Natural killer cell (primary cell): Measurements from ENCODE around the gene PWWP2B. TPM values are rescaled to one million over a fixed set of nuclear protein-coding genes. Genes with fewer than 3 reads are reported as not detected.

Experiments
- ATAC-seq, 3 donors: fragments of 150-1000 bp in 2 of 3; fragments of 200-7000 bp in 1 of 3; cut with Tn5 transposase; 1 replicate in 1 of 3; 2 replicates in 2 of 3; pipeline ENCODE4 v1.10.0; 2021; ENCODE audit warnings: mild to moderate bottlenecking in 2 of 3, moderate library complexity in 2 of 3
- DNase-seq, 2 donors: peaks; one replicate each; pipeline versions ENCODE4 v3.0.0 to v3.0.0-alpha.2; 2013 to 2021; ENCODE audit warnings: mixed read lengths in 1 of 2
- H3K27ac ChIP-seq: one replicate; pipeline ENCODE4 v1.5.1; 2013; ENCODE audit warnings: mild to moderate bottlenecking, low read length
- H3K27me3 ChIP-seq: one replicate; pipeline ENCODE4 v1.6.1; 2013; ENCODE audit warnings: low read length; ENCODE audit not compliant: control insufficient read depth, insufficient read depth
- H3K36me3 ChIP-seq: one replicate; pipeline ENCODE4 v1.6.1; 2013; ENCODE audit warnings: low read length; ENCODE audit not compliant: control insufficient read depth, insufficient read depth
- H3K4me1 ChIP-seq: one replicate; pipeline ENCODE4 v1.6.1; 2013; ENCODE audit warnings: low read length; ENCODE audit not compliant: control insufficient read depth, insufficient read depth
- H3K4me3 ChIP-seq: one replicate; pipeline ENCODE4 v1.5.1; 2013; ENCODE audit warnings: low read length
- H3K9me3 ChIP-seq: one replicate; pipeline ENCODE4 v1.6.1; 2013; ENCODE audit warnings: low read length; ENCODE audit not compliant: control insufficient read depth, insufficient read depth
- H3K27ac Mint-ChIP-seq, 2 donors: one replicate each; pipeline ENCODE4 v1.8.0; 2022; ENCODE audit warnings: mild to moderate bottlenecking in 2 of 2, mixed read lengths in 2 of 2, moderate library complexity in 1 of 2
- H3K27me3 Mint-ChIP-seq, 2 donors: one replicate each; pipeline ENCODE4 v1.8.0; 2022; ENCODE audit warnings: low read depth in 2 of 2, mixed read lengths in 2 of 2
- H3K36me3 Mint-ChIP-seq: one replicate; pipeline ENCODE4 v1.8.0; 2022; ENCODE audit warnings: mixed read lengths
- H3K4me1 Mint-ChIP-seq, 2 donors: one replicate each; pipeline ENCODE4 v1.8.0; 2022; ENCODE audit warnings: mixed read lengths in 2 of 2
- H3K4me3 Mint-ChIP-seq: one replicate; pipeline ENCODE4 v1.8.0; 2022; ENCODE audit warnings: mild to moderate bottlenecking, moderate library complexity, mixed read lengths
- H3K9me3 Mint-ChIP-seq, 2 donors: one replicate each; pipeline ENCODE4 v1.8.0; 2022; ENCODE audit warnings: mixed read lengths in 2 of 2
- CTCF ChIP-seq: fragments of 200-600 bp; IDR thresholded peaks from one replicate; pipeline ENCODE4 v1.8.0; 2022; ENCODE audit warnings: antibody characterized with exemption
- WGBS: methylation state at CpG from one replicate; pipeline ENCODE4 v1.1.7; 2013; ENCODE audit warnings: missing lambda C conversion rate; ENCODE audit not compliant: insufficient coverage; 5-methylcytosine and 5-hydroxymethylcytosine counted together
- intact Hi-C: fragments of 100-400 bp; cut with micrococcal nuclease; formaldehyde crosslinking; loops from one replicate; pipeline ENCODE4 v1.14.2; 2022
- total RNA-seq, 4 donors: library from RNA; stranded (reverse); fragments of 120-200 nt in 1 of 4; gene quantifications; one replicate each; pipeline versions ENCODE4 v1.2.3 to v1.2.4, GENCODE V29; 2013 to 2022

PWWP2B gene
- total RNA-seq, 3 donors from 2014 or later (not counting 1 experiment from before 2014, with no cell fraction given): 23.7 to 29.5 (median 24.4) TPM

GRCh38 chr10:132366499-132366898 lies 30.5 kb upstream of the PWWP2B start:
- WGBS: 76% methylated on average over 7 of the region's 9 CpGs
- H3K27me3 ChIP-seq: no peaks in the 10 kb centered on the region
- Mint-ChIP-seq H3K27me3 (no peaks in the 10 kb centered on the region), H3K4me3 (no peak overlapping the region), H3K9me3 (peaks cover 0 to 6% of the 10 kb centered on the region in 2 donors), H3K36me3 (peaks cover 24% of the 10 kb centered on the region), H3K27ac (no peak overlapping the region), H3K4me1 (peaks cover 0 to 11% of the 10 kb centered on the region in 2 donors)
- H3K4me1 ChIP-seq: peaks cover 1% of the 10 kb centered on the region
- TF ChIP-seq CTCF: no peak
- no peaks in the 10 kb centered on the region for H3K9me3 ChIP-seq
- H3K4me3 ChIP-seq: no peak overlapping the region
- no peak overlapping the region for H3K27ac ChIP-seq
- DNase-seq (no peak), ATAC-seq (no peak)
- intact Hi-C loops: no loop called here
- H3K36me3 ChIP-seq: peaks cover 5% of the 10 kb centered on the region

GRCh38 chr10:132368391-132368790 lies 28.6 kb upstream of the PWWP2B start:
- Histone ChIP-seq H3K27me3 (no peaks in the 10 kb centered on the region), H3K27ac (no peak overlapping the region), H3K4me3 (no peak overlapping the region), H3K36me3 (peaks cover 5% of the 10 kb centered on the region), H3K4me1 (peaks cover 7% of the 10 kb centered on the region), H3K9me3 (no peaks in the 10 kb centered on the region)
- peaks cover 24% of the 10 kb centered on the region for H3K36me3 Mint-ChIP-seq
- ATAC-seq: no peak
- H3K27ac Mint-ChIP-seq: no peak overlapping the region
- no peak for TF ChIP-seq CTCF
- DNase-seq: no peak
- no peak overlapping the region for H3K4me3 Mint-ChIP-seq
- peaks cover 0 to 3% of the 10 kb centered on the region in 2 donors for H3K27me3 Mint-ChIP-seq
- H3K4me1 Mint-ChIP-seq: peaks cover 6 to 17% of the 10 kb centered on the region in 2 donors
- H3K9me3 Mint-ChIP-seq: peaks cover 0 to 6% of the 10 kb centered on the region in 2 donors
- WGBS: 100% methylated on average over 1 of the region's 4 CpGs
- intact Hi-C loops: no loop called here

- Histone ChIP-seq H3K9me3 (no peaks in the 10 kb centered on the region), H3K36me3 (peaks cover 5% of the 10 kb centered on the region), H3K4me1 (peaks cover 7% of the 10 kb centered on the region), H3K4me3 (no peak overlapping the region), H3K27ac (no peak overlapping the region), H3K27me3 (no peaks in the 10 kb centered on the region)
- H3K36me3 Mint-ChIP-seq: peaks cover 24% of the 10 kb centered on the region
- intact Hi-C loops: no loop called here
- DNase-seq: no peak
- peaks cover 0 to 3% of the 10 kb centered on the region in 2 donors for H3K27me3 Mint-ChIP-seq
- no peak overlapping the region for H3K27ac Mint-ChIP-seq
- peaks cover 0 to 6% of the 10 kb centered on the region in 2 donors for H3K9me3 Mint-ChIP-seq
- peaks cover 6 to 19% of the 10 kb centered on the region in 2 donors for H3K4me1 Mint-ChIP-seq
- no peak overlapping the region for H3K4me3 Mint-ChIP-seq
- no peak for TF ChIP-seq CTCF
- no peak for ATAC-seq
- 90% methylated on average over 9 of the region's 9 CpGs for WGBS
These were observed 27.9 kb upstream of the PWWP2B start for GRCh38 chr10:132368881-132369635.
